Tibial nerve (tissue), 4 donors: ENCODE data around the gene TSPAN5.

ENCODE experiments used
- CTCF ChIP-seq, 5 experiments: fragments of 200-600 bp in 3 of 5; fragments of 450-650 bp in 2 of 5; sonication (generic) in 3 of 5; IDR thresholded peaks; one replicate each; pipeline ENCODE4 v1.5.1; 2016 to 2019; ENCODE audit warnings: antibody characterized with exemption in 5 of 5, mild to moderate bottlenecking in 3 of 5, moderate library complexity in 2 of 5
- EP300 ChIP-seq, 2 donors: sonication (generic); formaldehyde crosslinking; IDR thresholded peaks; one replicate each; pipeline ENCODE4 v1.6.1; 2017; ENCODE audit warnings: antibody characterized with exemption in 2 of 2, mild to moderate bottlenecking in 1 of 2
- POLR2A ChIP-seq, 2 donors: fragments of 450-650 bp; IDR thresholded peaks; one replicate each; pipeline ENCODE4 v1.6.1; 2017; ENCODE audit warnings: antibody characterized with exemption in 2 of 2, mild to moderate bottlenecking in 2 of 2, moderate library complexity in 2 of 2

GRCh38 chr4:98469771-98470170 lies 188.6 kb downstream of the TSPAN5 start:
- TF ChIP-seq CTCF (IDR thresholded peaks at IDR 0.05) (no peak), POLR2A (IDR thresholded peaks at IDR 0.05) (no peak), EP300 (IDR thresholded peaks at IDR 0.05) (no peak)
